GM19372 (cell line): ENCODE results near the gene COX4I2.
"Not testable (repeated sequence)": the region's sequence is repeated elsewhere in the genome, so short reads cannot be mapped to it uniquely, and the experiment has no call there.

Experiments
- ATAC-seq: cut with Tn5 transposase; IDR thresholded peaks from one replicate; pipeline ENCODE4 v1.9.1; 2021; ENCODE audit warnings: mild to moderate bottlenecking, low read depth, moderate library complexity; ENCODE audit not compliant: unreplicated experiment

Gene COX4I2

DNA sequence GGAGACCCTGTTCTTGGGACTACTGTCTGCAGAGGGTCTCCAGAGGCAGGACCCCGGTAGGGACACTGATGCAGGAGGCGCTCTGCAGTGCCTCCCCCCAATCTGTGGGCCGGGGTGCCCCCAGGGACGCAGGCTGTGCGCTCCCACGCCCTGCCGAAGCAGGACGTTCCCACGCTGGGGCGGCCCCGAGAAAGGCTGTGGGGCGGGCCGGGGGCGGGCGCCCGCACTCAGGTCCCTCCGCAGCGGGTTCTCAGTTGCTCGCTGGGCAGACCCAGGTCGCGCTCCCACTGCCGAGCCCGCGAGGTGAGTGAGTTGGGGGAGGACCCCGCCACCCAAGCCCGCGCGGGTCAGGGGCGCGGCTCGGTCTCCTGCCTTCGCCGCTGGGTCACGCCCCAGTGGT is at the start of gene COX4I2:
TSS of gene COX4I2 (plus strand) at position 253 of the 400 bp plus-strand sequence. CDS start 1,106 bp downstream, outside the sequence.
- no peak for ATAC-seq

DNA sequence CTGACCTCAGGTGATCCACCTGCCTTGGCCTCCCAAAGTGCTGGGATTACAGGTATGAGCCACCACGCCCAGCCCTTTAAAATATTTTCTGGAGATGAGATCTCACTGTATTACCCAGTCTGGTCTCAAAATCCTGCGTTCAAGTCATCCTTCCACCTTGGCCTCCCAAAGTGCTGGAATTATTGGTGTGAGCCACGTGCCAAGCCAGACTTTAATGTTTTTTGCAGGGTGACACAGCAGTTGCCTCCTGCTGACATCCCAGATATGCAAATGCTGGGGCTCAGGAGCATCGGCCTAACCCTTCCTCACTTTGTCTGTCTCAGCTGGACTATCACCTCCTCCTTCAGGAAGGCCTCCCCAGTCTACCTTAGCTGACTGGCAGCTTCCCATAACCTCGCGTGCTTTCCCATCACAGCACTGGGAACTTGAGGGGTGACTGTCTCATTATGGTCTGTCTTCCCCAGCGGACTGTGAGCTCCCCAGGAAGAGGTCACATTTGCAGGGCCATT is 46.9 kb upstream of the COX4I2 start:
- no peak for ATAC-seq

DNA sequence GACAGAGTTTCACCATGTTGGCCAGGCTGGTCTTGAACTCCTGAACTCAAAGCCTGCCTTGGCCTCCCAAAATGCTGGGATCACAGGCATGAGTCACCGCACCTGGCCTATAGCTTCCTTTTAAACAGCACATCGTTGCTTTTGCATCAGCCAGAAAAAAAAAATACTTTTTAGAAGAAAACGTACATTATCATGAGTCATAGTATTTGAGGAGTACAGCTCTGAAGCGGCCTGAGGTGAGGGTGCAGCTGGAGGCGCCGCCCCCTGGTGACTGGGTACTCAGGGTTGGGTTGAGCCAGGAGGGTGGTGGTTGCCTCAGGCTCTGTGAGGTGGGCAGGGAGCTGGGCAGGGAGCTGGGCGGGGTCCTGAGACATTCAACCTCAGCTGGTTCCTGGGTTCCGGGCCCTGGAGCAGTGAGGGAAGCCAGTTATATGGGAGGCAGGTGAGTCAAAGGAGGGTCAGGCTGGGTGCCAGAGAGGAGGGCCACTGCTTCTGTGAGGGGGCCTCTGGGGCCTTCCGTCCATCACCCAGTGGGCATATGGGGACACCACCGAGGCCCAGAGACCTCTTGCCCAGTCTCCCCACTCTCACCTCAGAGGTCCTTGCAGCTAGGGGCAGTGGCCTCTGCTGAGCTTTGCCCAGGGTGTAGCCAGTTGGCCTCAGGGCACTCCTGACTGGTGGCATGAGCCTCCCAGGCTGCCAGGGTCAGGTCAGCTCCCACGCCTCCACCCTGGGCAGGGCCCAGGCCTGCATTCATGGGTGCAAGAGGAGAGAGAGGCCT is 44.3 kb upstream of the COX4I2 start:
- ATAC-seq: no peak

GRCh38 chr20:31594002-31594557 is 43.6 kb upstream of the COX4I2 start:
- no peak for ATAC-seq

DNA sequence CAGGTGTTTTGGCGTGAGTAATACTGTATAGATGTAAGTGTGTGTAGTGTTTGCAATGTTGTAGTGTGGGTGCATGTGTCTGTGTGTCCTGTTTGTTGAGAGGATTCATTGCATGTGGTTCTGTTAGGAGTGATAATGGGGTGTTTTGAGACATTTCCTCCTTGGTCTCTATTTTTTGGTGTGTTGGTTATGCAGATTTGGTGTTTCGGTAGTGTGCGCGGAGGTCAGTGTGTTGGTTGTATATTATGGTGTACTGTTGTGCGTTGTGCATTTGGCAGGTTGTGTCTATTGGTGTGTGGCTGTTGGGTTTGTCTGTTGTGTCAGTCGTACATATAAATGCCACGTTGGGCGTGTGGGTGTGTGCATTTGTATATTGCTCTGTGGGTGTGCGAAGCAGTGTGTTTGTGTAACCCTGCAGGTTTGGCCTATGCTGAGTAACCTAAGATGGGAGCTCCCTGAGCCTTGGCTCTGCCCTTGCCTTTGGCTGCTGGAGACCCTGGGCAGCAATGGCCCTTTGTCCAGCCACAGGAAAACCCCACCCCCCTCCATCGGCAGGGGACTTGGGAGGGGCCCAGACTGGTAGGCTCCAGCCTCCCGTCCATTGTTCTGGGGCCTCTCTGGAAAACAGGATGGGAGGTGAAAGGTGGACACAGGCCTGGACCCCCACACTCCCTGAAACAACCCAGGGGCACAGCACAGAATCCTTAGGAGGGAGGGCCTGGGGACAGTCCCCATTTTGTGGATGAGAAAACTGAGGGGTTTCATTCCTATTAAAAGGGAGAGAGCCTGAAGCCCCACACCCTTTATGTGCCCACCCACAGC is 42.9 kb upstream of the COX4I2 start:
- no peak for ATAC-seq

DNA sequence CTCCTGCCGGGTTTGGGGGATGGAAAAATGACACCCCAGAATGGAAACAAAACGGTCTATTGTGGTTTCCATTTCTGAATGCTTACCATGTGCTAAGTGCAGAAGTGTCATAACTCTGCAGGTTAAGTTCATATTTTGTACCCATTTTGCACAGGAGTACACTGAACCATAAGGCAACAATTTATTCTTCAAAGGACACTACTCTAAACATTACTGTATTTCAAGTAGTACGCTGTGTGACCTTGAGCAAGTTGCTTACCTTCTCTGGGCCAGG is 42.4 kb upstream of the COX4I2 start:
- no peak for ATAC-seq

DNA sequence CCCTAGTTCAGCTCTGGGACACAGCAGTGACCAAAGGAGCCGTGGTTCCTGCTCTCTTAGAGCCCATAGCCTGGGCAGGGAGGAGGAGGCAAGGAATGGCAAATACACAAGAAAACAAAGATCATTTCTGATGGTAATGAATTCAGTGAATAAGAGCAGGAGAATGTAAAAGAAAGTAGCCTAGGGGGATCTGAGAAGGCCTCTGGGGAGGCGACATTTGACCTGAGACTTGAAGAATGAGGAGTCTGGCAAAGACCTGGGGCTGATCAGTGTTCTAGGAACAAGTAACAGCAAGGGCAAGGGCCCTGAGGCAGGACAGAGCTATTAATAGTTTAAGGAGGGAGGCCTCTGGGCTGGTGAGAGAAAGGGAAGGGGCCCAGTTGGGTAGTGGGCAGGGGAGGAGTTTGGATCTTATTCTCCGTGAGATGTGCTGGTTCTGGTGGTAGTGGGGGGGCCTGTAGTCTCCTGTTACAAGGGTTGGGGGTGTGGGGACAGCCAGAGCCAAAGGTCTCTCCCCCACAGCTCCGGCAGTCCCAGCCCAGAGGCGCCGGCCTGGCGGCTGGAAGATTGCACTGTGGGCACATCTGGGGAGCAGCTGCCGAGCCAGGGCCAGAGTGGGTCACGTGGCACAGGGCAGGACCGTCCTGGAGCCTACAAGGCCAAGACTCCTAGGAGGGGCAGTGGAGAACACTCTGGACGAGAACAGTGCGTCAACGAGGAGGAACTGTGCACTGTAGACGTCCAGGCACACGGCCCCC is 41.9 kb upstream of the COX4I2 start:
- no peak for ATAC-seq

GRCh38 chr20:31596412-31596715 is 41.3 kb upstream of the COX4I2 start:
- ATAC-seq: not testable (repeated sequence)

GRCh38 chr20:31596831-31597480 is 40.8 kb upstream of the COX4I2 start:
- no peak for ATAC-seq

DNA sequence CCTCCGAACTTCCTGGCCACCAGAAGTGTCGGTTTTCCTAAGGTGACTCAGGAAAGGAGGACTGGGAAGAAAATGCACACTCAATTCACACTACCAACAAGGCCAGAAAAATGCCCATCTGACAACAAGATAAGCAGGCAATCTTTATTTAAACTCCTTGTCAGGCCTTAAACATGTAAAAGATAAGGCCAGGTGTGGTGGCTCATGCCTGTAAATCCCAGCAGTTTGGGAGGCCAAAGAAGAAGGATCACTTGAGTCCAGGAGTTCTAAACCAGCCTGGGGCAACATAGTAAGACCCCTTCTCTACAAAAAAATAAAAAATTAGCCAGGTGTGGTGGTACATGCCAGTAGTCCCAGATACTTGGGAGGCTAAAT is 40.2 kb upstream of the COX4I2 start:
- ATAC-seq: no peak

DNA sequence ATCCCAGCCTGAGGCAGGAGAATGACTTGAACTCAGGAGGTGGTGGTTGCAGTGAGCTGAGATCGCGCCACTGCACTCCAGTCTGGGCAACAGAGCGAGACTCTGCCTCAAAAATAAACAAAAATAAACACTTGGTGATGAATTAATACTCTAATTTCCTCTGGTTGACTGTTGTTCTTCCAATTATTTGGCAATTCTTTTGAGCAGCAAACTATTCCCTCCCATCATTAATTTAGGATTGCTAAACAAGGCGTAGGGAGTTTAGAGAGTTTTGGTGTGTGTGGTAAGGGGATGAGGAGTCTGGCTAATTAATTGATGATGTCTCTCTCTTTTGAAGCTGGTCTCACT is 35.3 kb upstream of the COX4I2 start:
- no peak for ATAC-seq

DNA sequence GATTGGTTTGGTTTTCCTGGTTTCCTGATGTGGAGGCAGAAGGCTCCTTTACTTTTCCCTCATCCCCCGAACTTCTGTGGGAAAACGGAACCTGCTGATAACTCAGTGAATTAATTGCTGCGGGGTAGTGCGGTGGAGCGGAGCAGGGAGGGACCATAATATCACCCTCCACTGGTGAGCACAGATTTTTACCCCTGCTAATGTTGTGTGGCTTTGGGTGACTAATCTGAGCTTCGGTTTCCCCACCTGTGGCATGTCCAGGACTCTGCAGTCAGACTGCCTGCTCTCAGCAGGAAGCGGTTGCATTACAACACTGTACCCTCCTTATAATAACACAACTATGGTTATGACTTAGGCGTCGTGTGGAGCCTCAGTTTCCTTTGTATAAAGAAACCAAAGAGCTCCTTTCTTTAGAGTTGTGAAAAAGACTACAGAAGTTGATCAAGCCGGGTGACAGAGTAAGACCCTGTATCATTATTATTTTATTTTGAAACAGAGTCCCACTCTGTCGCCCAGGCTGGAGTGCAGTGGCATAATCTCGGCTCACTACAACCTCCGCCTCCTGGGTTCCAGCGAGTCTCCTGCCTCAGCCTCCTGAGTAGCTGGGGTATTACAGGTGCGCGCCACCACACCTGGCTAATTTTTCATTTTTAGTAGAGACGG is 34.8 kb upstream of the COX4I2 start:
- ATAC-seq: no peak

DNA sequence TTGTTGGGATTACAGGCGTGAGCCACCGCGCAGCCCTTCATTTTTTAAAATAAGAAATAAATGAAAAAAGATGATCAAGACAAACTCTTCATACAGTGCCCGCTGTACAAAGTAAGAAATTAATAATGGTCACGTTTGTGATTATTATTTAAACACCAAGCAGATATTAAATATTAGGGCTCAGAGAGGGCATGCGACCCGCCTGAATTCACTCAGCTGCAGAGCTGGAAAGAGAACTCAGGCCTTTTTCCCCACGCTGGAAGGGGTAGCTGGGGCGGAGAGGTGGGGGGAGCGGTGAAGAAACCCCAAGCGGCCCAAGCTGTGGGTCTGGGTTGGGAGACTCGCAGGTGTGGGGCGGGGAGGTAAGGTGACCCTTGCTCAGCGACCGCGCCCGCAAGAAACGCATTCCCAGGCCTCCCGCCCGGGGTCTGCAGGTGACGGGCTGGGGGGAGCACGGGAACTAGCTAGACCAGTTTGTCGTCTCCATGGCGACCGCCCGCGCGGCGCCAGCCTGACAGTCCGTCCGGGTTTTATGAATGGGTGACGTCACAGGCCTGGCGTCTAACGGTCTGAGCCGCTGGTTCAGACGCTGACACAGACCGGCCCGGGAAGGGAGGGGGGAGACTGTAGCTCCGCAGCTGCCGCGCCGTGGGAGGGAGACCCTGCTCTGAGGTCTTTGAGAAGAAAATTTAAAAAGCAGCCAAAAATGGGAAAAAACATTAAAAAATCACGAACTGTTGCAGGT is 33.7 kb upstream of the COX4I2 start:
- ATAC-seq: peak; percentile 51

DNA sequence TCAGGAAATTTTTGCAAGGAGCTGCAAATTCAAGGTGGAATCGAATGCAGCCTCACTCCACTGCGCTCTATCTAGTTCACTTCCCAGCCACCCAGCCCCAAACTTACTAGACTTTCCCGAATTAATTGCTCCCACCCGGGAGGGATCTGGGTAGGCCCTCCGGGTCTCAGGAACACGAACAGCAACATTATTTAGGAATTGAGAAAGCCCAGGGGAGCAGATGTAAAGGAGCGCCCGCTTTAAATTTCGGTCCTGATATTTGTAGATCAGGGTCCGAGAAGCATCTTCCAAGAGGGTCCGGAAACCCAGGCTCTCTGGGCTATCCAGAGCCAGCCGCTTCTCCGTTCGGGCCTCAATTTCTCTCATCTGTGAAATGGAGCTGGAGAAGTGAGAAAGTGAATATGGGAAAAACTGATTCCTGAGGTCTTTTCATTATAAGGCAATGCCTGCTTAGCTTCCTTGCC is 33.1 kb upstream of the COX4I2 start:
- no peak for ATAC-seq

- ATAC-seq: peak; percentile 88
Observed at GRCh38 chr20:31605031-31605901, 32.4 kb upstream of the COX4I2 start, which contains the start of gene ID1. TSS of gene ID1 (plus strand) at chr20:31605289. CDS start at chr20:31605388, 99 bp downstream.

- no peak for ATAC-seq
Observed at GRCh38 chr20:31605902-31606803, 31.6 kb upstream of the COX4I2 start.
